HCT116 (cell line): ENCODE results near the gene DAPK2. TPM values are rescaled to one million over a fixed set of nuclear protein-coding genes. Genes with fewer than 3 reads are reported as not detected.

Experiments
- ATAC-seq: fragments of 200-7000 bp; cut with Tn5 transposase; 2 replicates; pipeline ENCODE4 v1.9.1; 2020; ENCODE audit warnings: mild to moderate bottlenecking, moderate library complexity
- BruUV-seq: library from RNA; stranded (reverse); fragments of 400-500 nt; replicated peaks from 2 replicates; lab custom pipeline; 2021; lab: Mats Ljungman, UMichigan
- CTCF ChIA-PET: fragments of 300-600 bp; sonication (Branson Sonifier 250); formaldehyde crosslinking; loops from one replicate; lab custom pipeline; 2021; ENCODE audit warnings: antibody characterized with exemption; lab: Charles Lee
- POLR2A ChIA-PET: fragments of 300-600, 350-600 bp; sonication (Branson Sonifier 250); formaldehyde crosslinking; loops from one replicate; lab custom pipeline; 2021; ENCODE audit warnings: antibody characterized with exemption; lab: Charles Lee
- RAD21 ChIA-PET, 2 experiments: fragments of 300-600 bp; sonication (Branson Sonifier 250); formaldehyde crosslinking; loops; one replicate each; lab custom pipeline; 2023; ENCODE audit warnings: low total read pairs in 2 of 2; ENCODE audit not compliant: uncharacterized antibody in 2 of 2, unreplicated experiment in 2 of 2, low non-redundant PET in 1 of 2; lab: Charles Lee
- DNase-seq: peaks from one replicate; pipeline ENCODE4 v3.0.0-alpha.2; 2010; ENCODE audit warnings: low read depth, low spot score
- H2AFZ ChIP-seq: fragments of 200-600 bp; shearing (Covaris generic), sonication (generic); 2 replicates; pipeline ENCODE4 v1.6.1; 2017; ENCODE audit warnings: low read depth, mixed run types, mixed read lengths, antibody characterized with exemption, low read length; ENCODE audit not compliant: poor library complexity, severe bottlenecking
- H3K27ac ChIP-seq: 2 replicates; pipeline ENCODE4 v1.5.1; 2012; ENCODE audit warnings: low read depth, low read length
- H3K27me3 ChIP-seq: fragments of 200-600 bp; sonication (generic); 2 replicates; pipeline ENCODE4 v1.6.1; 2016; ENCODE audit warnings: mixed run types, low read length, mixed read lengths; ENCODE audit not compliant: insufficient read depth
- H3K36me3 ChIP-seq, 2 experiments: fragments of 200-500 bp in 1 of 2; fragments of 200-600 bp in 1 of 2; sonication (Bioruptor generic) in 1 of 2; sonication (generic) in 1 of 2; 2 replicates each; pipeline versions ENCODE4 v1.5.1 to v1.6.1; 2014 to 2016; ENCODE audit warnings: low read length in 2 of 2, inconsistent platforms in 1 of 2, mixed read lengths in 1 of 2, mixed run types in 1 of 2; ENCODE audit not compliant: insufficient read depth in 2 of 2, control insufficient read depth in 1 of 2
- H3K4me1 ChIP-seq, 2 experiments: fragments of 200-600 bp in 1 of 2; sonication (generic) in 1 of 2; 2 replicates each; pipeline versions ENCODE4 v1.5.1 to v1.6.1; 2012 to 2017; ENCODE audit warnings: low read length in 2 of 2, inconsistent platforms in 1 of 2, mild to moderate bottlenecking in 1 of 2, mixed read lengths in 1 of 2, mixed run types in 1 of 2, moderate library complexity in 1 of 2; ENCODE audit not compliant: insufficient read depth in 2 of 2, control insufficient read depth in 1 of 2
- H3K4me2 ChIP-seq: fragments of 200-600 bp; sonication (generic); 2 replicates; pipeline ENCODE4 v1.6.1; 2017; ENCODE audit warnings: mixed run types, low read length, mixed read lengths
- H3K4me3 ChIP-seq, 2 experiments: fragments of 200-600 bp in 1 of 2; sonication (generic) in 1 of 2; replicated peaks in 1 of 2; 2 replicates each; pipeline ENCODE4 v1.5.1; 2011 to 2016; ENCODE audit warnings: low read length in 2 of 2, control low read depth in 1 of 2, low read depth in 1 of 2, mild to moderate bottlenecking in 1 of 2, mixed read lengths in 1 of 2, mixed run types in 1 of 2
- H3K79me2 ChIP-seq: fragments of 200-600 bp; sonication (generic); 2 replicates; pipeline ENCODE4 v1.6.1; 2017; ENCODE audit warnings: mild to moderate bottlenecking, mixed run types, low read length, moderate library complexity, mixed read lengths; ENCODE audit not compliant: insufficient read depth
- H3K9ac ChIP-seq: fragments of 200-600 bp; sonication (generic); 2 replicates; pipeline ENCODE4 v1.6.1; 2016; ENCODE audit warnings: low read length, mixed read lengths
- H3K9me2 ChIP-seq: fragments of 200-600 bp; sonication (generic), shearing (Covaris generic); 2 replicates; pipeline ENCODE4 v1.6.1; 2017; ENCODE audit warnings: mixed run types, mild to moderate bottlenecking, moderate library complexity; ENCODE audit not compliant: insufficient read depth
- H3K9me3 ChIP-seq, 2 experiments: fragments of 200-500 bp in 1 of 2; fragments of 200-600 bp in 1 of 2; sonication (Bioruptor generic) in 1 of 2; sonication (generic) in 1 of 2; 2 replicates each; pipeline ENCODE4 v1.6.1; 2014 to 2017; ENCODE audit warnings: low read length in 2 of 2, mixed read lengths in 2 of 2, inconsistent platforms in 1 of 2, low read depth in 1 of 2, mild to moderate bottlenecking in 1 of 2, mixed run types in 1 of 2, moderate library complexity in 1 of 2; ENCODE audit not compliant: control insufficient read depth in 1 of 2, insufficient read depth in 1 of 2
- H4K20me1 ChIP-seq: fragments of 200-600 bp; sonication (generic), shearing (Covaris generic); 2 replicates; pipeline ENCODE4 v1.6.1; 2017; ENCODE audit warnings: mixed run types, mild to moderate bottlenecking, moderate library complexity; ENCODE audit not compliant: insufficient read depth
- ATF3 ChIP-seq: IDR thresholded peaks from 2 replicates; pipeline ENCODE4 v1.6.1; 2012
- CBX3 ChIP-seq: IDR thresholded peaks from 2 replicates; pipeline ENCODE4 v1.6.1; 2012; ENCODE audit warnings: low read depth
- CEBPB ChIP-seq: IDR thresholded peaks from 2 replicates; pipeline ENCODE4 v1.6.1; 2012; ENCODE audit warnings: low read depth
- EGR1 ChIP-seq: IDR thresholded peaks from 2 replicates; pipeline ENCODE4 v1.6.1; 2012; ENCODE audit warnings: low read depth
- ELF1 ChIP-seq: IDR thresholded peaks from 2 replicates; pipeline ENCODE4 v1.6.1; 2012; ENCODE audit warnings: low read depth, borderline replicate concordance
- EZH2 ChIP-seq: fragments of 200-600 bp; sonication (generic); IDR thresholded peaks from 2 replicates; pipeline ENCODE4 v1.6.1; 2017; ENCODE audit warnings: antibody characterized with exemption, mixed run types
- EZH2phosphoT487 ChIP-seq: fragments of 200-600 bp; IDR thresholded peaks from 2 replicates; pipeline ENCODE4 v1.6.1; 2018; ENCODE audit warnings: antibody characterized with exemption, borderline replicate concordance
- FOSL1 ChIP-seq: IDR thresholded peaks from 2 replicates; pipeline ENCODE4 v1.6.1; 2012; ENCODE audit warnings: low read depth
- JUND ChIP-seq: IDR thresholded peaks from 2 replicates; pipeline ENCODE4 v1.6.1; 2012
- MAX ChIP-seq: IDR thresholded peaks from 2 replicates; pipeline ENCODE4 v1.6.1; 2012
- POLR2A ChIP-seq: IDR thresholded peaks from 2 replicates; pipeline ENCODE4 v1.7.0; 2011; ENCODE audit warnings: borderline replicate concordance; ENCODE audit not compliant: insufficient read depth, insufficient read length; ENCODE audit errors: extremely low read depth
- POLR2AphosphoS5 ChIP-seq: IDR thresholded peaks from 2 replicates; pipeline ENCODE4 v1.6.1; 2011; ENCODE audit warnings: mild to moderate bottlenecking, low read depth, low read length, moderate library complexity
- SIN3A ChIP-seq: IDR thresholded peaks from 2 replicates; pipeline ENCODE4 v1.6.1; 2012; ENCODE audit warnings: low read depth
- TCF7L2 ChIP-seq: IDR thresholded peaks from 2 replicates; pipeline ENCODE4 v1.7.0; 2011; ENCODE audit warnings: borderline replicate concordance, inconsistent platforms; ENCODE audit not compliant: insufficient read depth, insufficient read length; ENCODE audit errors: extremely low read depth
- YY1 ChIP-seq: IDR thresholded peaks from 2 replicates; pipeline ENCODE4 v1.6.1; 2011; ENCODE audit warnings: low read length, low read depth, moderate library complexity, mild to moderate bottlenecking; ENCODE audit not compliant: insufficient replicate concordance; ENCODE audit errors: extremely low read depth
- ZBTB33 ChIP-seq: IDR thresholded peaks from 2 replicates; pipeline ENCODE4 v1.6.1; 2011; ENCODE audit warnings: mild to moderate bottlenecking, low read length, moderate library complexity; ENCODE audit not compliant: insufficient replicate concordance; ENCODE audit errors: extremely low read depth
- ZNF274 ChIP-seq: fragments of 200-500 bp; sonication (Bioruptor generic); IDR thresholded peaks from 2 replicates; pipeline ENCODE4 v1.6.1; 2014; ENCODE audit warnings: mild to moderate bottlenecking, low read depth, low read length, inconsistent platforms
- intact Hi-C: fragments of 100-400 bp; cut with micrococcal nuclease; formaldehyde crosslinking; loops from 2 replicates; pipeline ENCODE4 v1.10.0; 2022
- total RNA-seq: library from RNA; stranded (reverse); gene quantifications from one replicate; pipeline ENCODE4 v1.2.1, GENCODE V29; 2021; ENCODE audit not compliant: unreplicated experiment
- TF ChIP-seq, protein P1 (sequence below): IDR thresholded peaks from 2 replicates; pipeline ENCODE4 v1.6.1; 2012; ENCODE audit warnings: low read depth

DAPK2 gene
- total RNA-seq, 1 experiment from 2014 or later: 4.8 TPM

GRCh38 chr15:64051093-64051402 lies 4.8 kb upstream of the DAPK2 start:
- Histone ChIP-seq H4K20me1 (no peaks in the 10 kb centered on the region), H3K9ac (no peak overlapping the region), H3K9me3 (no peaks in the 10 kb centered on the region), H3K4me2 (no peak overlapping the region), H3K27ac (no peak overlapping the region), H2AFZ (no peak overlapping the region), H3K79me2 (no peaks in the 10 kb centered on the region), H3K27me3 (no peaks in the 10 kb centered on the region), H3K4me3 (no peak overlapping the region), H3K36me3 (no peaks in the 10 kb centered on the region), H3K9me2 (no peaks in the 10 kb centered on the region), H3K4me1 (peaks cover 0 to 6% of the 10 kb centered on the region in 2 experiments; a peak in 2 of 4 replicates)
- intact Hi-C loops: no loop called here
- ChIA-PET CTCF (no interaction called here), RAD21 (no interaction called here), POLR2A (no interaction called here)
- TF ChIP-seq, protein P1, sequence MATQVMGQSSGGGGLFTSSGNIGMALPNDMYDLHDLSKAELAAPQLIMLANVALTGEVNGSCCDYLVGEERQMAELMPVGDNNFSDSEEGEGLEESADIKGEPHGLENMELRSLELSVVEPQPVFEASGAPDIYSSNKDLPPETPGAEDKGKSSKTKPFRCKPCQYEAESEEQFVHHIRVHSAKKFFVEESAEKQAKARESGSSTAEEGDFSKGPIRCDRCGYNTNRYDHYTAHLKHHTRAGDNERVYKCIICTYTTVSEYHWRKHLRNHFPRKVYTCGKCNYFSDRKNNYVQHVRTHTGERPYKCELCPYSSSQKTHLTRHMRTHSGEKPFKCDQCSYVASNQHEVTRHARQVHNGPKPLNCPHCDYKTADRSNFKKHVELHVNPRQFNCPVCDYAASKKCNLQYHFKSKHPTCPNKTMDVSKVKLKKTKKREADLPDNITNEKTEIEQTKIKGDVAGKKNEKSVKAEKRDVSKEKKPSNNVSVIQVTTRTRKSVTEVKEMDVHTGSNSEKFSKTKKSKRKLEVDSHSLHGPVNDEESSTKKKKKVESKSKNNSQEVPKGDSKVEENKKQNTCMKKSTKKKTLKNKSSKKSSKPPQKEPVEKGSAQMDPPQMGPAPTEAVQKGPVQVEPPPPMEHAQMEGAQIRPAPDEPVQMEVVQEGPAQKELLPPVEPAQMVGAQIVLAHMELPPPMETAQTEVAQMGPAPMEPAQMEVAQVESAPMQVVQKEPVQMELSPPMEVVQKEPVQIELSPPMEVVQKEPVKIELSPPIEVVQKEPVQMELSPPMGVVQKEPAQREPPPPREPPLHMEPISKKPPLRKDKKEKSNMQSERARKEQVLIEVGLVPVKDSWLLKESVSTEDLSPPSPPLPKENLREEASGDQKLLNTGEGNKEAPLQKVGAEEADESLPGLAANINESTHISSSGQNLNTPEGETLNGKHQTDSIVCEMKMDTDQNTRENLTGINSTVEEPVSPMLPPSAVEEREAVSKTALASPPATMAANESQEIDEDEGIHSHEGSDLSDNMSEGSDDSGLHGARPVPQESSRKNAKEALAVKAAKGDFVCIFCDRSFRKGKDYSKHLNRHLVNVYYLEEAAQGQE: no peak
- TF ChIP-seq CEBPB (no peak), JUND (no peak), SIN3A (no peak), FOSL1 (no peak), ELF1 (no peak), POLR2A (no peak), MAX (no peak), EZH2 (no peak), ZBTB33 (no peak), EZH2phosphoT487 (no peak), ZNF274 (no peak), POLR2AphosphoS5 (no peak), ATF3 (no peak), CBX3 (no peak), YY1 (no peak), EGR1 (no peak), TCF7L2 (no peak)
- BruUV-seq: no TSS peak
- DNase-seq (no peak), ATAC-seq (no peak)
